C1 segment of cervical spinal cord (tissue), 14 donors: Measurements from ENCODE around the gene PAX7.

ENCODE experiments used
- DNase-seq, 14 donors: peaks; one replicate each; lab custom pipeline; 2025; lab: John Stamatoyannopoulos, UW

PAX7 gene

DNA sequence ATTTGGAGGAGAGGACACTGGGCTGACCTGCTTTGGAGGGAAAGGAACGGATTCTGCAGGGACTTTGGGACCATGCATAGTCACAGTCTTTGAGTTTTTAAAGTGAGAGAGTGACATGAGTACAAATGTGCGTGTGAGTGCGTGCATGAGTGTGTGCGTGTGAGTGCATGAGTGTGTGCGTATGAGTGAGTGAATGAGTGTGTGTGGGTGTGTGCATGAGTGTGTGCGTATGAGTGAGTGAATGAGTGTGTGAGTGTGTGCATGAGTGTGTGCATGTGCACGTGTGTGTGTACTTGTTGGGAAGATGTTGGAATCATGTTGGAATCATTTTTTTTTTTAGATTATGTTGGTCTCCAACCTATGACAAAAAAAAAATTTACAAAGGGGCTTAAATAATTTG is 70.5 kb downstream of the PAX7 start:
- no peak for DNase-seq

DNA sequence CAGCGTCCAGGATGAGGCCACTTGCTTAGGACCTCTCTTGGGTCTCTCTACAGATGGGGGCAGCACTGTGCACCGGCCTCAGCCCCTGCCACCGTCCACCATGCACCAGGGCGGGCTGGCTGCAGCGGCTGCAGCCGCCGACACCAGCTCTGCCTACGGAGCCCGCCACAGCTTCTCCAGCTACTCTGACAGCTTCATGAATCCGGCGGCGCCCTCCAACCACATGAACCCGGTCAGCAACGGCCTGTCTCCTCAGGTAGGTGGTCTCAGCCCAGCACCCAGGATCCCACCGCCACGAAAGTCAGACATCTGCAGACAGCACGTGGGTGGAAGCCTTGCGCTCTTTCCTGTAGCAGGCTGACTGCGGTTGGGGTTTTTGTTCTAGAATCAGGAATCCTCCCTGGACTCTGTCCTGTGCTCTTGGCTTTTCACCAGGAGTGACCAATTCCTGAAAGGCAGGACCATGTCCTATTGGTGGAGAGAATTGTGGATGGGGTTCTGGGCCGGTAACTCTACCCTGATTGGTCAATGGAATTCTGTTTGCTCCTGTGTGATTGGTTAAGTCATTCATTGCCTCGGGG is 72.5 kb downstream of the PAX7 start:
- DNase-seq, result no peak

DNA sequence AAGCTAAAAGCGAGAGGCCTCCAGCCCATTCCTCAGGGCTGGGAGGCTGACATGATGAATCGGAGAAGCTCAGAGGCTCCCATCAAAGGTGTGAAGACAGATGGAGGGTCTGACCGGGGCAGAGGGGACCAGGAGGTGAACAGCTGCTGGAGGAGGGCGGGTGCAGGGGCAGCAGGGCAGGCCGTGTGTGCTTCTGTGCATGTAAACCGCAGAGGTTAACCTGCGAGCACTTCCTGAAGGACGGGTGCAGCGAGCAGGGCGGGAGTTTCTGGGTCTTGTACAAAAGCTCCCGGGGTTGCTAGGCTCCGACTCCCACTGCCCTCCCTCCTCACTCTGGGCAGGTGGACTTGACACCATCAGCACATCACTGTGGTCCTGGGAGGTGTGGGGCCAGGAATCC is 75.2 kb downstream of the PAX7 start:
- no peak for DNase-seq

DNA sequence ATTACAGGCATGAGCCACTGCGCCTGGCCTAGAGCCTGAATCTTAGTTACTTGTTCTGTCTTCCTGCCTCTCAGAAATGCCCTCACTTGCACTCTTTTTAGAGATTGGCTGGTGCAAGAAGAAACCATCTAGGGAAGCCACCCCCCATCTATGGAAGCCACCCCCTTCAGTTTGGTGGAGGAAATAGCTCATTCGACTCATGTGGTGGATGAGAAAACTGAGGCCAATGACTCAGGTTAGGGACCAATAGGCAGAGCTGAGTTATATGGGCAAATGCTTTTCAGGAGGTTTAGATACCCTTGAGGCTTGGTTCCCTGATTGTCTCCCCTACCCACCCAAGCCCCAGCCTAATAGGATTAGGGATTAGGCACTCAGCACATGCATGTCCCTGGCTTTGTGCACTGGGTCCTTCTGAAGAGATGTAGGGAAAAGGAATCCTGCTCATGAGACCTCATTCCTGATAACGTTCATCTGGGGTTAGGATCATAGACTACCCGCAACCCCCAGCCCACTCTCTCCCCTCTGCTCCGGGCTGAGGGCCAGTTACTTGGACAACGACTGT is 77.1 kb downstream of the PAX7 start:
- DNase-seq, result no peak

DNA sequence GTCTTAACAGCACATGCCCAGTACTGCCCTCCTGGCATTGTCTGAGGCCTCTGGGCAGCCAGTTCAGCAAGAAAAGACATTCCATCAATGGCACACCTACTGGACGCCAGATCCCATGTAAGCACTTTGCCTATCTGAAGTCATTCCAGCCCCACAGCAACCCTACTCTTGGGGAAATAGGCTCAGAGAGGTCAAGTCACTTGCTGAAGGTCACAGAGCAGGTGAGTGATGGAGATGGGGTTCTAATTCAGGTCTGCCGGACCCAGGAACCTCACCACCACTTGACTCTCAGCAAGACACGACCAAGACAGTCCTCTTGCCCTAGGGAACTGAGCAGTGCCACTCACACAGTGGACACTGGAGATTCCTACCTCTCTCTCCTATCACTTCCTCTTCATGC is 79.4 kb downstream of the PAX7 start:
- DNase-seq, result no peak

DNA sequence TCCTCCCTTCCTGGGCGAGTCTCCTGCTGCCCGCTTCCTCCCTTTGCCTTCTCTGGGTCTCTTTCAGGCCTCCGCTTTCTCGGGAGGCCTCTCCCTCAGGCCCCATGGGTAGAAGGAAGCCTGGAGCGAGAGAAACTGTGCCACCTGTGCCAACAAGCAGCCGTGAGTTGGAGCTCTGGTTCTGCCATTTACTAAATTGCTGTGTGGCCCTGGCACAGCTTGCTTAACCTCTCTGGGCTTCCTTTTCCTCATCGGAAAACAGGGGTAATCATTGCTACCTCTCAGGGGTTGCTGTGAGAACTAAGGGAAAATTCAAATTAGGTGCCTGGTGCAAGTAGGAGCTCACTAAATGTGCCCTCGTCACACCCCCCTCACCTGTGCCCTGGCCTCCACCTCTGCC is 80.4 kb downstream of the PAX7 start:
- DNase-seq, result no peak

DNA sequence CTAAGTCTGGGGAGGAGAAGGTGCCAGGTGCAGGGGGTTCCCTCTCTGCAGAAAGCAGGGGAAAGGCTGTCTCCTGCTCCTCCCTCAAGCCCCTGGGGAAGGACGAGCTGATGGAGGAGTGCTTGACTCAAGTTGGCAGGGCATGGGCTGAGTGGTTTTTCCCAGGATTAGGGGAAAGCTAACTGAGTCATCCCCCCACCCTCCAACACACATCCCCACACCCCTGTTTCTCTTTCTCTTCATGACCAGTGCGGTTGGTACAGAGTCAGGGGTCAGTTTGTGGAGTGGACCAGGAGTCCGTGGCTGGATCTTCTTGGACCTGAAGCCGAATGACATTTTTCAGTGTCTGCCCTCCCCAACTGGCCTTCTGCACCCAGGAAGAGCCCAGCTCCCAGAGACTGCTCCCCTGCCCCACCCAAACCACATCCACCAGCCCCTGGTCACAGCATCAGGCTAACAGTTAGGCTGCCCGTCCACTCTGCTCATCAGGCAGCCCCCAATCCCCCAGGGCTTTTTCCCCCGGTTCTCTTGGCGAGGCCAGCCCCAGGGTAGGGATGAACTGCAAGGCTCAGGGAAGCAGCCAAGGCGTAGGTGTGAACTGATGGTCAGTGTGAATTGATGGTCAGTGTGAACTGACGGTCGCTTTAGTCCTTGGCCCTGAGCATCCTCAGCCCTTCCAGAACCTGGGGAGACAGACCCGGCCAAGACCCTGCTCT is 81.0 kb downstream of the PAX7 start:
- no peak for DNase-seq

DNA sequence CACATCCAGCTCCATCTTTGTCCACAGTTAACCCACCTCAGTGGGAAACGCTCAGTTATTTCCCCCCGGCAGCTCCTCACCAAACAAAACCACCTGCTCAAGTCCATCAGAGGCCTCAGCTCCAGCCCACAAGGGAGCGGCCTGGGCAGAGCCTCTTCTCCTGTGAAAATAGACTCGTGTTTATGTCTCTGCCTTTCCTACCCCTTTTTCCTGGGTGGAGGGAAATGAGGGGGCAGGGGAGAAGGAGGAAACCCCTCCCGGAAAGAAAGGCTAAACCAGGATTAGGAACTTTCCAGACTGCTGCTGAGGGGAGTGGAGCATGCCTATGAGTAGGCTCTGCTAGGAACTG is 81.6 kb downstream of the PAX7 start:
- DNase-seq, result no peak

DNA sequence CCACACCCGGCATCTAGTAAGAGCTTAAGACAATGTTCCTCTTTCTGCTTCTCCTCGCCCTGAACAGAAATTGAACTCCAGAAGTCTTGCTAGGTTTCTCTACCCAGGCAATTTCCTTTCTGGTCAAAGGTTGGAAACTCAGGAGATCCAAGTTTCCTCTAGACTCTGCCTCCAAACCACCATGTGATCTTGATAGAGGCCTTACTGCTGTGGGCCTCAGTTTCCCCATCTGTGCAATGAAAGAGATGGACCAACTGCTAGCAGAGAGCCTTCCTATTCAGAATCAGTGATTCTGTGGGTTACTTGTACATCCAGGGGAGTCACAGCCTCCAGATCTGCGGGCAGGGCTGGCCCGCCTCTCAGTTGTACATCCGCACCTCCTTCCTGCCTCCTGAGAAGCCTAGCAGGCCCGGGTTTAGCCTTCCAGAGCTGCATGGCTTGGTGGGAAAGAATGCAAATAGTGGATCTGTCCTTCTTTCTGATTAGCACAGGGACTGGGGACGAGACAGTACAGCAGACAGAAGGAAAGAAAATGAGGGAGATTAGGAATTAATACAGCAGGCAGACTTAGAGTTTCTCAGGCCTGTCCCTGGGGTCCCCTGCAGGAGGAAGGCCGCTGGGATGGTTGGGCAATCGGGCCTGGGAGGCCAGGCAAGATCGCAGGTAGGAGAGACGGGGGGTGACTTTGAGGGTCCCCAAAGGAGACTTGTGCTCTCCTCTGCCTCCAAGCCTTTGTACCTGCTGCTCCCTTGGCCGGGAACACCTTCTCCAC is 83.9 kb downstream of the PAX7 start:
- DNase-seq, result no peak

DNA sequence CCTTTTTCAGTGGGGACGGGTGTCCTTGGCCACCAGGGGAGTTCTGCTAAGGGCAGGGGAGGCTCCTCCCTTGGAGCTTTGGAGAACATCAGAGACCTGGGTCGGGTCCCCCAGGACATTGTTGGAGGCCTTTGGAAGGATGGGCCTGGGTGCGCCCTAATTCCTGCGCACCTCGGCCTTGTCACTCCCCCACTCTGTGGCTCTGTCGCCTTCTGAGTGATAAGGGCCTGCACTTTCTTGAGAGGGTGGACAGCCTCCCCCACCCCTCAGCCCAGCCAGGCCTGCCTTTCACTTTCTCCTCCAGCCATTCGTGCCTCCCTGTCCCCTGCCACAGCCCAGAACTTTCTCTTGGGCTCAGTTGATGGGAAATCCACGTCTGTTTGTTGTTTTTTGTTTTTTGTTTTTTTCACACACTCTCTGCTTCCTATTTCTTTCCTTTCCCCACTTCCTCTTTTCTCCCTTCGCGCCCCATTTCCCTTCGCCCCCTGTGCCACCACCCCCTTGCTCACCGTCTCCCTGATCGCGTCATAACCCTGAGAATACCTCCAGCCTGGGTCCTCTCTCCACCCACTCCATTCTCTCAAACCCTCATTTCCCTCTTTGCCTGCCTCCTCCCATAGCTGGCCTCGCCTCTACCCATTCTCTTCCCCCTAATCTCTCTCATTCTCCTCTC is 85.6 kb downstream of the PAX7 start:
- no peak for DNase-seq

DNA sequence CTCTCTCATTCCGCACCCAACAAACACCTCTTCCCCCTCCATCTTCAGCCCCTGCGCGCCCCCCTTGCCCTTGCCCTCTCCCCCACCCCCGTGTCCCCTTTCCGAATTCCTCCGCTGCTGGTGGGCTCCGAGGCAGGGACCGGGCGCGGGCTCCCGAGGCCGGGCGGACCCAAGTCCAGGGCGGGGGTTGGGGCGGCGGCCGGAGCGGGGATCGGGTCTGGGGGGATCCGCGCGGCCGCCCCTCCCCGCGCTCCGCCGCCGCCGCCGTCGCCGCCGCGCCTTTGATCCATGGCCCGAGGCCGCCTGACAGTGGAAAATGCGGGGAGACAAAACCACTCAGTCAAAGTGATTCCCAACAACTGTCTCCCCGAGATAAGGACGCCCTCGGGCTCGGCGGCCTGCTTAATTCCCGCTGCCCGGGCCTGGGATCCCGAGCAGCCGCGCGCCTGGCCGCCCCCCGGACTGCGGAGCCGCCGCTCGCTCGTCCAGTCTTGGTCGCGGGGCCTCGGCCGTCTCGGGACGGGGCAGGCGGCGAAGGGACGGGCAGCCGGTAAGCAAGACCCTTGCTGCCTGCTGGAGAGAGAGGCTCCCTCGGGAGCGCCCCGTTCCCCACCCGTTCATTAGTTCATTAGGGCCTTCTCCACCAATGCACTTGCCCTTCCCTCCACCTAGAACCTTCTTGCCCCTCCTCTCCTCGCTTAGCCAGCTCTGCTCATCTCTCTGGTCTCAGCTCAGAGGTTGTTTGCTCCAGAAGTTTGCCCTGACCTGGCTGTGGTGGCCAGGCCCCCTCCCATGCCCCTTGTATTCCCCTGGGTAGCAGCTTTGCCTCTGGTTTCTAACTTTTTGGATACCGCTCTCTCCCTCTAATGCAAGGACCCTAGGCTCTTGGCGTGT is 86.4 kb downstream of the PAX7 start:
- no peak for DNase-seq

DNA sequence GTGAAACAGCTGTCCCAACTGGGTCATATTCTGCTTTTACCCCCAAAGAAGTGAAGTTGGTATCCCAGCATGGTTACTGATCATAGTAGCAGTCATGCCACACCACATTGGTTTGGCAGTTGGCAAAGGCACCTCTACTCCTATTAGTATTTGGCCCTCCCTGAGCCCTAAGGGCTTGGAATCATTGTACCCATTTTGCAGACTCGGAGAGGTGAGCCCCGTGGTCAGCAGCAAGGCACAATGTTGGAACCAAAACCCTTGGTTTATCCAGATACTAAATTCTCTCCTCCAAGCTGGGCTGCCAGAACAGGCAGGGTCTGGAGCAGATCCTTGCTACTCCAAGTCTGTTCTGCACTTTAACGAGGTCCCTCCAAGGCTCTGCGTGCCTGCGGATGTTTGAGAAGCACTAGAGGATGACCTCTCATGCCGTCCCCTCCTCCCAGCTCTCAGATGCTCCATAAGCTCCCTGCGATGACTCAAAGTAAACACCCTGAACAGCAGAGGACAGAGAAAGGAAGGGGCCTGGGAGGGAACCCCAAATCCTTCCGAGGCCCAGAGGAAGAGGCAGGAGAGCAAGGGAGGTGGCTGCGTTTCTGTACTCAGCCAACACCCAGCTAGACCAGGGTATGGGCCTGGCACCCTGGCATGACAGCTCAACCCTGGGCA is 89.3 kb downstream of the PAX7 start:
- no peak for DNase-seq

DNA sequence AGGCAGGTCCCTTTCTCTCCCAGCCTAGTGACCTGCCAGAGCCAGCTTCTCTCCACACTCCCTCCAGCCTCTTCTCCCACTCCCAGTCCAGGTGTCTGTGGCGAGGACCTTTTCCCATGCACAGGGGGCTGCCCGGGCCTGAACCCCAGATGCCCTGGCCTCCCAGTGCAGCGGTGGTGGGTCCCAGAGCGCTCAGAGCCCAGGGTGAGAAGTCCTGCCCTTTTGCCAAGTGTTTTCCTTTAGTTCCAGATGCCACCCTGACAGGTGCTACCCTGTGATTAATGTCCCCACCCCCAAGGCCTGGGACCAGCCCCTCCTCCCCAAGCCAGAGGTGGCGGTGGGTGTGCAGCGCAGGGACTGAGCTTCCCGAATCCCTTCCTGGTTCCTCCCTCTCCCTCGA is 90.4 kb downstream of the PAX7 start:
- no peak for DNase-seq

DNA sequence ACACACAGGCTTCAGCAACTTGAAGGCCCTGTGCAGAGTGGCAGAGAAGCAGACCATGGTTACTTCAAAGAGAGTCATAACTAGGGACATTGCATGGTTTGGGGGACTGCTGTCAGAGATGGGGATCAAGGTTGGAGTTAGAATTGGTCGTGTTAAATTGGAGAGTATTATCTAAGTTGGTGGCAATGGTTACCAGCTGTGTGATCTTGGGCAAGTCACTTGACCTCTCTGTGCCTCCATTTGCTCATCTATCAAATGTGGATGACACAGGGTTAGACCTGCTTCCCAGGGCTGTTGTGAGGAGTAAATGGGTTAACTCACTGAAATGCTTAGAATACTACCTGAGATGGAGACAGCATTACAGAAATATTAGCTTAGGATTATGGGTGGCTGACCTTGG is 91.1 kb downstream of the PAX7 start:
- DNase-seq, result no peak

DNA sequence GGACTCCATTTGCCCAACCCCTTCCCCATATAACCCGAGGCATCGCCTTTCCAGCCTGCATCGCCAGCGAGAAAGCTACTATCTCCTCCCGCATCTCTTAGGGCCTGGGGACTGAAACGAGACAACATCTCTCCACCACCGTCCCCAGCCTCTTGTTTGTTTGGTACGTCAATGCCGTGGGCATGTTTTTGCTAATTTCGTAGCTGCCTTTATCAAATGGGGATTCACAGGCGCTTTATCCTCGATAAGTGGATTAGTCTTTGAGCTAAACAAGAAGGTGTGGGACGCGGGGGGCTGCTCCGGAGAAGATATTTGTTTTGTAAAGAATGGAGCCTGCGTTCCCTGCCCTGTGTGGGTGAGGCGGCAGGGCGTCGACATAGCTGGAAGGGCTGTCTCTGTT is 91.6 kb downstream of the PAX7 start:
- no peak for DNase-seq

DNA sequence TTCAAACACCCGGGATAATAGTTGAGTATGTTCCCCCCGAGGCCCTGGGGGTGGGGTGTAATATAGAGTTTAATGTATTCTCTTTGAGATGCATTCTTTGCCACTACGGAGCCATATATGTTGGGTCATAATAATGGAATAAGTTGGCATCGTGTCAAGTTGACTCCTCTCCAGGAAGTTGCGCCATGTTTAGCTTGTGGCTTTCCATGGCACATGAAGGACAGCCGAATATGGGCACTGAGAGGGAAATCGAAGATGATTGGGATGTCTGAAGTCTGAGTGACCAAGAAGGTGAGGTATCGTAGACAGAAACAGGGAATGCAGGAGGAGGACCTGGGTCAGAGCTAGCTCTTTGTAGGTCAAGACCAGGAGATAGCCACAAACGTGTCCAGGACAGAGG is 92.6 kb downstream of the PAX7 start:
- no peak for DNase-seq

DNA sequence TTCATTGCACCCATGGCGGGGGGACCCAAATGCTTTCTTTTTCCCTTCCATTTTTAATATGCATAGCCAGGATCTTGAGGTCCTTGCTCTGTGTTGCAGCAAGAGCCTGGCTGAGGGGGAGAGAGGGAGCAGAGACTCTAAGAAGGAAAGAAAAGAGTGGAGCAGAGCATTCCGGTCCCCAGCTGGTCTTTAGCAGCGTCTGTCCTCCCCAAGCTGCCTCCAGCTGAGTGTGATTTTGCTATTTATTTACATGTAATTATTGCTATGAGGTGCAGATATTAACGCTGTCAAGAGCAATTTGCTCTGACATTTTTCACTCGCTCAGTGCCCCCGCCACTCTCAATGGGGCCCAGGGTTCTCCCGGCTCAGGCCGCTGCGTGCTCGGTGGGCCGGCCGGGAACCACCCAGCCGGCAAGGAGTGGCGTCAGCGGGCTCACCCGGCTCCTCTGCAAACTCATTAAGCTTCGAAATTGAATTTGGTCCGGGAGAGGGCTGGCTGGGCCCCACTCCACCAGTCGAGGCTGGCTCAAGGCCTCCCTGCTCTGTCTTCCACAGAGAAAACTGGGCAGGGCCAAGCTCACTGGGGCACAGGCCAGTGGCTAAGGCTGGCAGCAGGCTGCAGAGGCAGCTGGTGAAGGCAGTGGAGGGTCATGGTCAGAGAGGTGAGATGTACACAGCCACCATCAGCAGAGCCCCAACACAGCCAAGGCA is 93.2 kb downstream of the PAX7 start:
- peak in 5 of 14 donors; percentile 8 to 38 (median 12) for DNase-seq

DNA sequence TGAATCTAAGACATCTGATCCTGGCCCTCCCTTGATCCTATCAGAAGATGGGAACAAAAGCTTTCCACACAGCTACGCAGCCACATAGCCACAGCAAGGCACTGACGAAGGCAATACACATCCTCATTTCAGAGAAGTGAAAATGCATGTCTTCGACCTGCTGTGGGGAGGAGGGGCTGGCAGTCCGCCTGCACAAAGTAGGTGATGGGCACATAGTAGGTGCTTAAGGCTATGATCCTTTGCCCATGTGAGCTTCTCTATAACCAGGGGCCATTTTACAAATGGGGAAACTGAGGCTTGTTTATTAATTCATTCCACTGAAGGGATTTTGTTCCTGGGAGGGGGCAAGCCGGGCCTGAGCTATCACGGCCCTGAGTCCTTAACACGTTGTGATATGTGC is 94.2 kb downstream of the PAX7 start:
- no peak for DNase-seq

DNA sequence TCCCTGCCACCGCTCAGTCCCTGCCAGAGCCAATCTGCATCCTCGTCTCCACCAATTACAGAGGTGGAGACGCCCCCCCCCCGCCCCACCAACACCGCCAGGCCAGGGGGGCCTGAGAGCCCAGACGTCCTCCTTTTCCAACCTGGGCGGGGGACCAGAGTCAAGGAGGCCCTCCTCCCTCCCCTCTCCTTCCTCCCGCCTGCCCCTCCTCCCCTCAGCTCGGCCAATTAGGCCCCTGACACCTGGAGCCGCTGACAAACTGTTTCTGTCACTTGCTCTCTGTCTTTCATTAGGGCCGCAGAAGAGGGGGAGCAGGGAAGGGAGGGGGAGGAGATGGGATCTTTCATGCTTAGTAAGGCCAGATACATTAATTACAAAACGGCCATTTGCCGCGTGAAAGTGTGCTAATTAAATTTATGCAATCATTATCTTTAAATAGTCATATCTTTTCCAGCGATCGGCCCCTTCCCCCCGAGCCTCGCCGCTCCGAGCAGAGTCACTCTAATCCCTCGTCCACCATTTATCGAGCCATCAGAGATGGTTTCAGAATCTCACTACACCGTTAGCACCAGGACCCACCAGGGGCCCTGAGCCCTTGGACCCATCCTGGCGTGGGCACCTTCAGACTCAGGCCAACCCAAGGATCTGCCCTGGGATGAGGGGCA is 94.7 kb downstream of the PAX7 start:
- no peak for DNase-seq
